ENCODE measurements around the gene AREL1. TPM values are rescaled to one million over a fixed set of nuclear protein-coding genes. Genes with fewer than 3 reads are reported as not detected.

Gene AREL1
- total RNA-seq, 1 experiment from 2014 or later = 34.2 TPM

- Histone ChIP-seq H3K18ac (ENCODE audit: insufficient read length, low read depth, low read length) (no peak overlapping the region), H3K27ac (ENCODE audit: insufficient read length, low read depth, low read length) (no peak overlapping the region), H3K79me1 (ENCODE audit: insufficient read depth, low read depth, low read length, poor library complexity, severe bottlenecking) (no peaks in the 10 kb centered on the region), H3K23me2 (ENCODE audit: insufficient read length, low read depth, low read length, poor library complexity, severe bottlenecking) (no peaks in the 10 kb centered on the region), H3K23ac (ENCODE audit: insufficient read length, low read depth, low read length) (no peak overlapping the region), H4K20me1 (ENCODE audit: control insufficient read depth, insufficient read depth, insufficient read length) (no peaks in the 10 kb centered on the region), H2BK5ac (ENCODE audit: insufficient read length, low read length) (no peak overlapping the region), H4K8ac (replicated peaks; ENCODE audit: insufficient read length, low read depth, low read length) (no peak overlapping the region), H2BK120ac (ENCODE audit: low read depth, low read length, poor library complexity, severe bottlenecking) (no peak overlapping the region), H3K79me2 (ENCODE audit: insufficient read depth, low read length) (no peaks in the 10 kb centered on the region), H3K4me2 (ENCODE audit: insufficient read depth, insufficient read length, low read length) (no peak overlapping the region), H2BK12ac (ENCODE audit: insufficient read length, low read depth, low read length) (no peak overlapping the region), H3K9me3 (ENCODE audit: control insufficient read depth, low read depth, low read length) (no peaks in the 10 kb centered on the region), H2BK15ac (ENCODE audit: low read depth, low read length) (no peak overlapping the region), H3K14ac (ENCODE audit: insufficient read depth, low read length) (no peak overlapping the region), H3T11ph (ENCODE audit: low read length) (no peak overlapping the region), H2AFZ (ENCODE audit: low read length) (no peak overlapping the region), H4K91ac (ENCODE audit: insufficient read length, low read depth, low read length) (no peak overlapping the region), H3K56ac (ENCODE audit: insufficient read length, low read depth, low read length) (no peak overlapping the region), H2AK5ac (ENCODE audit: insufficient read length, low read length) (no peak overlapping the region), H3K9ac (ENCODE audit: extremely low read depth, insufficient read length, low read length) (no peak overlapping the region), H3K27me3 (ENCODE audit: insufficient read depth, low read length) (no peaks in the 10 kb centered on the region), H2BK20ac (ENCODE audit: low read depth, low read length, poor library complexity, severe bottlenecking) (no peak overlapping the region), H3K4ac (ENCODE audit: low read depth, low read length) (no peak overlapping the region), H3K4me1 (ENCODE audit: insufficient read depth, low read length) (peaks cover 2% of the 10 kb centered on the region), H4K5ac (ENCODE audit: insufficient read length, low read depth, low read length) (no peak overlapping the region)
- DNase-seq = no peak
- H3K9me3 Mint-ChIP-seq = no peaks in the 10 kb centered on the region
- TF ChIP-seq CTCF (conservative IDR thresholded peaks at IDR 0.05) = no peak
- H3K27ac Mint-ChIP-seq = peak overlapping the region in 1 of 3 experiments; percentile 13; a peak in 1 of 7 replicates
- peaks cover 14 to 42% (median 38%) of the 10 kb centered on the region in 3 experiments for H3K36me3 Mint-ChIP-seq (ENCODE audit: insufficient read depth in 1 of 3, low read depth in 3 of 3)
- H3K4me3 Mint-ChIP-seq = no peak overlapping the region
- no peaks in the 10 kb centered on the region for H3K27me3 Mint-ChIP-seq (ENCODE audit: low read depth)
- peaks cover 10 to 12% of the 10 kb centered on the region in 2 experiments; a peak in 3 of 4 replicates for H3K4me1 Mint-ChIP-seq
- no CpG with 5 or more reads among the region's 12 CpGs for WGBS (ENCODE audit: extremely low coverage, insufficient read length, low lambda C conversion rate)
Measured at GRCh38 chr14:74684434-74684833, 28.4 kb downstream of the AREL1 start.
